Measurements from ENCODE around the gene TMSB10.

The TMSB10 gene

DNA sequence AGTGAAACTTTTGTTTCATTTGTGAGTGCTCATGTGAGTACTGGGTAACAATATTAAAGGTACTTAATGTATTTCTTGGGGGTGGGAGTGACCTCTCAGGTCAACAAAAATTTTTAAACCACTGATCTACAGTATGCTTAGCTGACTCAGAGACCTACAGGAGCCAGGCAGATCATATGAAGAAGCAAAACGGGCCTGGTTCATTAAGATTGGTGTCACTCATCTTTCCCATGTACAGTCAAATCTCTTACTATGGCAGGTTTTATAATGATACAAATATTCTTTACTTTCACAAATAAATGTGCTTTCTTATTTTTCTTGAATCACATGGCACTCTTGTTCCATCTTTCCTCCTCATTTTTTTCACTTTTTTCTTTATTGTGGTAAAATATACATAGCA is 7.7 kb upstream of the TMSB10 start:
- H3K4me3 ChIP-seq (ENCODE audit: low read depth, low read length, poor library complexity, severe bottlenecking) = no peak overlapping the region
- no peaks in the 10 kb centered on the region for H3K36me3 ChIP-seq (ENCODE audit: insufficient read depth, low read length)
- no peaks in the 10 kb centered on the region for H3K9me2 ChIP-seq (ENCODE audit: low read depth, low read length)
- H3K9ac ChIP-seq (ENCODE audit: low read length) = no peak overlapping the region; the same call in 1 of the 2 replicates
- peak overlapping the region; percentile 88 for H3K27ac ChIP-seq (ENCODE audit: low read depth, low read length, poor library complexity, severe bottlenecking)
- no peaks in the 10 kb centered on the region for H3K9me3 ChIP-seq (ENCODE audit: low read length)
- 0 out of 2 replicates have a peak, but pooled peaks cover 3% of the 10 kb centered on the region for H3F3A ChIP-seq (ENCODE audit: insufficient read depth, low read length)
- TF ChIP-seq EZH2 (IDR thresholded peaks at IDR 0.05; ENCODE audit: borderline replicate concordance, low read length) = no peak
- TF ChIP-seq, protein P1, sequence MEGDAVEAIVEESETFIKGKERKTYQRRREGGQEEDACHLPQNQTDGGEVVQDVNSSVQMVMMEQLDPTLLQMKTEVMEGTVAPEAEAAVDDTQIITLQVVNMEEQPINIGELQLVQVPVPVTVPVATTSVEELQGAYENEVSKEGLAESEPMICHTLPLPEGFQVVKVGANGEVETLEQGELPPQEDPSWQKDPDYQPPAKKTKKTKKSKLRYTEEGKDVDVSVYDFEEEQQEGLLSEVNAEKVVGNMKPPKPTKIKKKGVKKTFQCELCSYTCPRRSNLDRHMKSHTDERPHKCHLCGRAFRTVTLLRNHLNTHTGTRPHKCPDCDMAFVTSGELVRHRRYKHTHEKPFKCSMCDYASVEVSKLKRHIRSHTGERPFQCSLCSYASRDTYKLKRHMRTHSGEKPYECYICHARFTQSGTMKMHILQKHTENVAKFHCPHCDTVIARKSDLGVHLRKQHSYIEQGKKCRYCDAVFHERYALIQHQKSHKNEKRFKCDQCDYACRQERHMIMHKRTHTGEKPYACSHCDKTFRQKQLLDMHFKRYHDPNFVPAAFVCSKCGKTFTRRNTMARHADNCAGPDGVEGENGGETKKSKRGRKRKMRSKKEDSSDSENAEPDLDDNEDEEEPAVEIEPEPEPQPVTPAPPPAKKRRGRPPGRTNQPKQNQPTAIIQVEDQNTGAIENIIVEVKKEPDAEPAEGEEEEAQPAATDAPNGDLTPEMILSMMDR (IDR thresholded peaks at IDR 0.05; ENCODE audit: low read length) = no peak
- H4K20me1 ChIP-seq (ENCODE audit: insufficient read depth, low read length) = no peaks in the 10 kb centered on the region
- H3K79me2 ChIP-seq (ENCODE audit: insufficient read depth, low read length) = no peaks in the 10 kb centered on the region
- peak overlapping the region; percentile 42; the same call in 1 of the 2 replicates for H3K4me2 ChIP-seq (ENCODE audit: low read length)
- H2AFZ ChIP-seq (ENCODE audit: low read length) = peak overlapping the region; percentile 57; the same call in 1 of the 2 replicates
- H3K27me3 ChIP-seq (ENCODE audit: insufficient read depth, low read length) = no peaks in the 10 kb centered on the region
- H3K4me1 ChIP-seq (ENCODE audit: insufficient read depth, low read length, severe bottlenecking) = peaks cover 35% of the 10 kb centered on the region

DNA sequence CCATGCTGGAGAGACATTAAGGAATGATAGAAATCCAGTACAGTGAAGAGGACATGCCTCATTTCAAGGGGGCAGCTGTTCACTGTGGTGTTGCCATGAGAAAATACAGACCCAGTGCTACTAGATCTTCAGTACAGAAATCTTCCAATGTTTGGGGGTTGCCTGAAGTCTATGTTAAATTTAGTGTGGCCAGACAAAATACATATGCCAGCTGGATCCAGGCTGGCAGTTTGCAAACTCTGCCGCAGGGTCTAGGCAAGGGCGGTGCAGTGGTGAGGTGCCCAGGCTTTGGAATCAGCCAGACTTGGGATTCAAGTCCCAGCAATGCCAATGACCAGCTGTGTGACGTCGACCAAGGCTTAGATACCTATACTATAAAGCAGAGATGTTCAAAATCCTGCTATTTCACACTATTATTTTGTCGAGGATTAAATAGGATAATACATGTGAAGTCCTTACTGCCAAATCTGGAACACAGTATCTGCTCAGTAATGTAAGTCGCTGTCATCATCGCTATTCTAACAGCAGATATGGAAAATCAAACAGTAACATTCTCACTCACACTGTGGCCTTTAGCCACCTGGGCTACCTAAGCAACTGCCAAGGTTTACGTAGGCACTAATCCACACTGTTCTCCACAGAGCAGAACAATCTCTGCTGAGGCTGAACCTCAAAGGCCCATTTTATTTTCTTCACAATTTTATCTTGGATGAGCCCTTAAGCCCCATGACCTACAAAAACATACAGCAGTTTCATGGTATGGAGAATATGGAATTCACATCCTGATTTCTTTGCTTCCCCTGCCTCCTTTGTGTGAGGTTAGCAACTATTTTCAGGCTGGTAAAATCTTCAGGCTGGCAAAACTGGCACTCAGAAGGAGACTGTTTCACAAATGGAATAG is 5.9 kb upstream of the TMSB10 start:
- Histone ChIP-seq H3K9ac (ENCODE audit: low read length) (no peak overlapping the region), H3F3A (ENCODE audit: insufficient read depth, low read length) (0 out of 2 replicates have a peak, but pooled peaks cover 3% of the 10 kb centered on the region), H3K79me2 (ENCODE audit: insufficient read depth, low read length) (no peaks in the 10 kb centered on the region), H3K4me3 (ENCODE audit: low read depth, low read length, poor library complexity, severe bottlenecking) (no peak overlapping the region), H3K4me2 (ENCODE audit: low read length) (no peak overlapping the region), H3K36me3 (ENCODE audit: insufficient read depth, low read length) (no peaks in the 10 kb centered on the region), H2AFZ (ENCODE audit: low read length) (no peak overlapping the region), H3K27ac (ENCODE audit: low read depth, low read length, poor library complexity, severe bottlenecking) (no peak overlapping the region), H3K9me3 (ENCODE audit: low read length) (no peaks in the 10 kb centered on the region), H3K4me1 (ENCODE audit: insufficient read depth, low read length, severe bottlenecking) (peaks cover 30% of the 10 kb centered on the region), H3K27me3 (ENCODE audit: insufficient read depth, low read length) (no peaks in the 10 kb centered on the region), H4K20me1 (ENCODE audit: insufficient read depth, low read length) (no peaks in the 10 kb centered on the region), H3K9me2 (ENCODE audit: low read depth, low read length) (no peaks in the 10 kb centered on the region)
- TF ChIP-seq, protein P1 (IDR thresholded peaks at IDR 0.05; ENCODE audit: low read length) = no peak
- no peak for TF ChIP-seq EZH2 (IDR thresholded peaks at IDR 0.05; ENCODE audit: borderline replicate concordance, low read length)

DNA sequence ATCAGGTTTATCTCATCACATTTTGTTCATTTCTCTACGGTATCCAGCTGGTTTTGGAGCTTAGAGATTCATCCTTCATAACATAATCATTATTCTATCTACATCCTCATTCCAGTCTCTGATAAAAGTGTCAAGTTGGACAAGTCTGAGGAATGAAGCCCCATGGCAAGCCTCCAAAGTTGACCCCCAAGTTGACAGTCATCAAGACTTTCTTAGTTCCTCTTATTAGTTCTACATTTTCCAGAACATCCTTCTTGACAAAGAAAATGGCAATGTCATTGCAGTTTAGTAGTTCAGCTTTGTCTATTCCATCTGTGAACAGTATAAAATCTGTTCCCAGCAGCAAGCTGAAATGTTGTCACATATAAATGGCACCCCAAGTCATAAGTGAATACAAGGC is 4.5 kb upstream of the TMSB10 start:
- Histone ChIP-seq H3K4me1 (ENCODE audit: insufficient read depth, low read length, severe bottlenecking) (peaks cover 24% of the 10 kb centered on the region), H4K20me1 (ENCODE audit: insufficient read depth, low read length) (no peaks in the 10 kb centered on the region)
- TF ChIP-seq EZH2 (IDR thresholded peaks at IDR 0.05; ENCODE audit: borderline replicate concordance, low read length) = no peak
- TF ChIP-seq, protein P1 (IDR thresholded peaks at IDR 0.05; ENCODE audit: low read length) = no peak

More for the DNA sequence above, 4.5 kb upstream of the TMSB10 start:
- no peaks in the 10 kb centered on the region for H3K79me2 ChIP-seq (ENCODE audit: insufficient read depth, low read length)
- no peak overlapping the region for H3K4me2 ChIP-seq (ENCODE audit: low read length)
- no peak overlapping the region for H3K27ac ChIP-seq (ENCODE audit: low read depth, low read length, poor library complexity, severe bottlenecking)
- no peak overlapping the region for H2AFZ ChIP-seq (ENCODE audit: low read length)
- H3K9me2 ChIP-seq (ENCODE audit: low read depth, low read length) = no peaks in the 10 kb centered on the region
- no peaks in the 10 kb centered on the region for H3K9me3 ChIP-seq (ENCODE audit: low read length)
- H3K36me3 ChIP-seq (ENCODE audit: insufficient read depth, low read length) = no peaks in the 10 kb centered on the region
- H3K27me3 ChIP-seq (ENCODE audit: insufficient read depth, low read length) = no peaks in the 10 kb centered on the region
- H3K4me3 ChIP-seq (ENCODE audit: low read depth, low read length, poor library complexity, severe bottlenecking) = no peak overlapping the region
- H3K9ac ChIP-seq (ENCODE audit: low read length) = no peak overlapping the region
- H3F3A ChIP-seq (ENCODE audit: insufficient read depth, low read length) = 0 out of 2 replicates have a peak, but pooled peaks cover 3% of the 10 kb centered on the region
